HepG2 (cell line): Measurements from ENCODE around the gene ZSCAN1. TPM values are rescaled to one million over a fixed set of nuclear protein-coding genes. Genes with fewer than 3 reads are reported as not detected.
A peak's percentile ranks its signal among the peaks of the same experiment; 100 is the strongest.

Experiments
- CHD4 ChIP-seq: fragments of 200-600 bp; sonication (generic); IDR thresholded peaks from 2 replicates; pipeline ENCODE4 v1.7.0; 2017; ENCODE audit warnings: mild to moderate bottlenecking, low read length, borderline replicate concordance
- ELF3 ChIP-seq: IDR thresholded peaks from 2 replicates; pipeline ENCODE4 v1.6.1; 2016; ENCODE audit warnings: missing genetic modification reagents, missing compliant biosample characterization
- KDM2A ChIP-seq: sonication (generic); formaldehyde crosslinking; IDR thresholded peaks from 2 replicates; pipeline ENCODE4 v1.4.0; 2020; ENCODE audit warnings: low read depth, missing genetic modification reagents, borderline replicate concordance
- NFIB ChIP-seq: sonication (generic); formaldehyde crosslinking; IDR thresholded peaks from 2 replicates; pipeline ENCODE4 v1.9.0; 2021; ENCODE audit warnings: missing genetic modification reagents, mild to moderate bottlenecking, borderline replicate concordance
- NFKB2 ChIP-seq: sonication (generic); formaldehyde crosslinking; IDR thresholded peaks from 2 replicates; pipeline ENCODE4 v1.4.0; 2020; ENCODE audit warnings: missing genetic modification reagents, borderline replicate concordance
- RARA ChIP-seq: IDR thresholded peaks from 2 replicates; pipeline ENCODE4 v1.6.1; 2016; ENCODE audit warnings: missing genetic modification reagents, missing compliant biosample characterization
- RFXANK ChIP-seq: IDR thresholded peaks from 2 replicates; pipeline ENCODE4 v1.6.1; 2016
- SMARCC2 ChIP-seq: fragments of 450-650 bp; IDR thresholded peaks from 2 replicates; pipeline ENCODE4 v1.6.1; 2017; ENCODE audit warnings: antibody characterized with exemption, mild to moderate bottlenecking
- TFDP1 ChIP-seq: IDR thresholded peaks from 2 replicates; pipeline ENCODE4 v1.6.1; 2016; ENCODE audit warnings: missing compliant biosample characterization, missing genetic modification reagents, borderline replicate concordance
- TRIM24 ChIP-seq: sonication (generic); formaldehyde crosslinking; IDR thresholded peaks from 2 replicates; pipeline ENCODE4 v1.8.0; 2022; ENCODE audit warnings: mild to moderate bottlenecking, missing genetic modification reagents
- ZFX ChIP-seq: sonication (generic); formaldehyde crosslinking; IDR thresholded peaks from 2 replicates; pipeline ENCODE4 v1.4.0; 2020; ENCODE audit warnings: mild to moderate bottlenecking, low read depth, missing genetic modification reagents, moderate library complexity
- ZGPAT ChIP-seq: IDR thresholded peaks from 2 replicates; pipeline ENCODE4 v1.6.1; 2016; ENCODE audit warnings: mild to moderate bottlenecking
- ZNF253 ChIP-seq: sonication (generic); formaldehyde crosslinking; IDR thresholded peaks from 2 replicates; pipeline ENCODE4 v1.8.0; 2022; ENCODE audit warnings: mild to moderate bottlenecking, missing genetic modification reagents, borderline replicate concordance
- ZNF276 ChIP-seq: sonication (generic); formaldehyde crosslinking; IDR thresholded peaks from 2 replicates; pipeline ENCODE4 v1.4.0; 2020; ENCODE audit warnings: mild to moderate bottlenecking, low read depth, missing genetic modification reagents
- ZNF598 ChIP-seq: sonication (generic); formaldehyde crosslinking; IDR thresholded peaks from 2 replicates; pipeline ENCODE4 v1.5.1; 2020; ENCODE audit warnings: mild to moderate bottlenecking, missing genetic modification reagents, borderline replicate concordance
- polyA plus RNA-seq, 8 experiments: library from polyadenylated mRNA; depleted of rRNA in 3 of 8; stranded (reverse) in 7 of 8; unstranded in 1 of 8; fragments of >200 nt; fragmentation: Illumina TruSeq in 4 of 8; extraction: Trizol in 4 of 8; gene quantifications; 2 replicates each; pipeline versions ENCODE4 v1.2.1 to v1.2.3, GENCODE V29; 2011 to 2016; ENCODE audit warnings: low read depth in 4 of 8, missing spikeins in 1 of 8, mixed read lengths in 1 of 8; ENCODE audit not compliant: insufficient read depth in 1 of 8
- total RNA-seq, 5 experiments: library from RNA; depleted of rRNA; stranded (reverse); fragments of >200 nt; fragmentation: Illumina TruSeq; extraction: Trizol; gene quantifications; 2 replicates each; pipeline ENCODE4 v1.2.3, GENCODE V29; 2016; ENCODE audit warnings: low read depth in 1 of 5
- TF ChIP-seq, protein P1 (sequence below): sonication (generic); formaldehyde crosslinking; IDR thresholded peaks from one replicate; pipeline ENCODE4 v1.5.1; 2020; ENCODE audit warnings: mild to moderate bottlenecking, missing genetic modification reagents; ENCODE audit errors: not compliant biosample characterization

ZSCAN1 gene
- total and polyA plus RNA-seq, 2 of the 13 experiments (the other 11 are each of a cell fraction or from before 2014, with no cell fraction given), result not detected

DNA sequence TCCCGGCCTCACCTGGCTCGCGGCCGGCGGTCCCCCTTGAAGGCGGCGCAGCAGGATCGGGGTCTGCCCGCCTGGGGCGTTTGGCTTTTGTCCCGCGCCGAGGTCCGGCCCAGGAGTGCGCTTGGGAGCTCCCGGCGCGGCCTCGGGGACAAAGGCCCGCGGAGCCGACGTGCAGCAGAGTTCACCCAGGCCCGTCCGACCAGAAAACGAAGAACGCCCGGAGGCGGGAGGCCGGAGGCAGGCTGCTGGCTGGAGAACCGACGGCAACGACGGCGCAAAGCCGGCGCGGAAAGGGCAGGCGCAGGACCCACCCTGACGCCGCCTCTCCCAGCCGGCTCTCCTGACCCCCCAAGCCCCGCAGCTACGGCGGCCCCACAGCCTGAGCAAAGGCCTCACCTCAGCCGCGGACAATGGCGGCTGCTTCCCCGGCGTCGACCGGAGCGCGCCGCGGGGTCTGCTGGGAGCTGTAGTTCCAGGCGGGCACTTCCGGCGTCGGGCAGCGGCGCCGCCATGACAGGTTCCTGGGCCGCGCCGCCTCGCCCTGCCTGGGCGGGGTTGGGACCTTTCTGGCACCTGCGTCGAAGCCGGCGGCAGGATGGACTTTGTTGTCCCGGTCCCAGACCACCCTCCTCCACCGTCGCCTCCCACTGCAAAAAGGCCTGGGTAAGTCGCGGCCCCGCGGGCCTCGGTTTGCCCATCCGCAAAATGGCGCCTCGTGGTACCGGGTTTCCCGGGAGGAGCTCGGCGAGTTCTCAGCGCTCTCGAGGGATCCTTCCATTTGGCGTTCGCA lies 31.2 kb upstream of the ZSCAN1 start, which contains the start of gene ZNF606 (continued):
- TF ChIP-seq ZGPAT (CRISPR knock-in tag) (peak; percentile 89), RFXANK (CRISPR knock-in tag) (peak; percentile 61; the same call in 1 of the 2 replicates), SMARCC2 (no peak), KDM2A (CRISPR knock-in tag) (peak; percentile 96), CHD4 (peak; percentile 89; the same call in 1 of the 2 replicates), TRIM24 (CRISPR knock-in tag) (no peak), ELF3 (CRISPR knock-in tag) (0 out of 2 replicates have a peak, but pooled peaks have one; percentile 48), RARA (CRISPR knock-in tag) (peak; percentile 33; the same call in 1 of the 2 replicates), ZNF276 (CRISPR knock-in tag) (no peak), ZNF253 (CRISPR knock-in tag) (no peak), TFDP1 (CRISPR knock-in tag) (peak; percentile 83; the same call in 1 of the 2 replicates), NFIB (0 out of 2 replicates have a peak, but pooled peaks have one; percentile 84), ZNF598 (CRISPR knock-in tag) (peak; percentile 67; the same call in 1 of the 2 replicates), NFKB2 (CRISPR knock-in tag) (peak; percentile 39; the same call in 1 of the 2 replicates), ZFX (CRISPR knock-in tag) (peak; percentile 99)
- TF ChIP-seq, protein P1, sequence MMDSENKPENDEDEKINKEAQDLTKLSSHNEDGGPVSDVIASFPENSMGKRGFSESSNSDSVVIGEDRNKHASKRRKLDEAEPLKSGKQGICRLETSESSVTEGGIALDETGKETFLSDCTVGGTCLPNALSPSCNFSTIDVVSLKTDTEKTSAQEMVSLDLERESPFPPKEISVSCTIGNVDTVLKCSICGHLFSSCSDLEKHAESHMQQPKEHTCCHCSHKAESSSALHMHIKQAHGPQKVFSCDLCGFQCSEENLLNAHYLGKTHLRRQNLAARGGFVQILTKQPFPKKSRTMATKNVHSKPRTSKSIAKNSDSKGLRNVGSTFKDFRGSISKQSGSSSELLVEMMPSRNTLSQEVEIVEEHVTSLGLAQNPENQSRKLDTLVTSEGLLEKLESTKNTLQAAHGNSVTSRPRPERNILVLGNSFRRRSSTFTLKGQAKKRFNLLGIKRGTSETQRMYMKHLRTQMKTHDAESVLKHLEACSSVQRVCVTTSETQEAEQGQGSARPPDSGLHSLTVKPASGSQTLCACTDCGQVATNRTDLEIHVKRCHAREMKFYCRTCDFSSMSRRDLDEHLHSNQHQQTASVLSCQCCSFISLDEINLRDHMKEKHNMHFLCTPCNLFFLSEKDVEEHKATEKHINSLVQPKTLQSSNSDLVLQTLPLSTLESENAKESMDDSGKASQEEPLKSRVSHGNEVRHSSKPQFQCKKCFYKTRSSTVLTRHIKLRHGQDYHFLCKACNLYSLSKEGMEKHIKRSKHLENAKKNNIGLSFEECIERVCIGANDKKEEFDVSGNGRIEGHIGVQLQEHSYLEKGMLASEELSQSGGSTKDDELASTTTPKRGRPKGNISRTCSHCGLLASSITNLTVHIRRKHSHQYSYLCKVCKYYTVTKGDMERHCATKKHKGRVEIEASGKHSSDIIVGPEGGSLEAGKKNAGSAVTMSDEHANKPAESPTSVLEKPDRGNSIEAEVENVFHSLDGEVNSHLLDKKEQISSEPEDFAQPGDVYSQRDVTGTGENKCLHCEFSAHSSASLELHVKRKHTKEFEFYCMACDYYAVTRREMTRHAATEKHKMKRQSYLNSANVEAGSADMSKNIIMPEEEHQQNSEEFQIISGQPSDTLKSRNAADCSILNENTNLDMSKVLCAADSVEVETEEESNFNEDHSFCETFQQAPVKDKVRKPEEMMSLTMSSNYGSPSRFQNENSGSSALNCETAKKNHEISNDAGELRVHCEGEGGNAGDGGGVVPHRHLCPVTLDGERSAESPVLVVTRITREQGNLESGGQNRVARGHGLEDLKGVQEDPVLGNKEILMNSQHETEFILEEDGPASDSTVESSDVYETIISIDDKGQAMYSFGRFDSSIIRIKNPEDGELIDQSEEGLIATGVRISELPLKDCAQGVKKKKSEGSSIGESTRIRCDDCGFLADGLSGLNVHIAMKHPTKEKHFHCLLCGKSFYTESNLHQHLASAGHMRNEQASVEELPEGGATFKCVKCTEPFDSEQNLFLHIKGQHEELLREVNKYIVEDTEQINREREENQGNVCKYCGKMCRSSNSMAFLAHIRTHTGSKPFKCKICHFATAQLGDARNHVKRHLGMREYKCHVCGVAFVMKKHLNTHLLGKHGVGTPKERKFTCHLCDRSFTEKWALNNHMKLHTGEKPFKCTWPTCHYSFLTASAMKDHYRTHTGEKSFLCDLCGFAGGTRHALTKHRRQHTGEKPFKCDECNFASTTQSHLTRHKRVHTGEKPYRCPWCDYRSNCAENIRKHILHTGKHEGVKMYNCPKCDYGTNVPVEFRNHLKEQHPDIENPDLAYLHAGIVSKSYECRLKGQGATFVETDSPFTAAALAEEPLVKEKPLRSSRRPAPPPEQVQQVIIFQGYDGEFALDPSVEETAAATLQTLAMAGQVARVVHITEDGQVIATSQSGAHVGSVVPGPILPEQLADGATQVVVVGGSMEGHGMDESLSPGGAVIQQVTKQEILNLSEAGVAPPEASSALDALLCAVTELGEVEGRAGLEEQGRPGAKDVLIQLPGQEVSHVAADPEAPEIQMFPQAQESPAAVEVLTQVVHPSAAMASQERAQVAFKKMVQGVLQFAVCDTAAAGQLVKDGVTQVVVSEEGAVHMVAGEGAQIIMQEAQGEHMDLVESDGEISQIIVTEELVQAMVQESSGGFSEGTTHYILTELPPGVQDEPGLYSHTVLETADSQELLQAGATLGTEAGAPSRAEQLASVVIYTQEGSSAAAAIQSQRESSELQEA (CRISPR knock-in tag), result peak; percentile 40
